A549 (cell line): ENCODE results near the gene SERINC3. TPM values are rescaled to one million over a fixed set of nuclear protein-coding genes. Genes with fewer than 3 reads are reported as not detected.

Source experiments
- ATAC-seq, 2 experiments: fragments of 200-7000 bp in 1 of 2; fragments of >200 bp in 1 of 2; cut with Nextera tagmentation in 1 of 2; cut with Tn5 transposase in 1 of 2; 3 replicates each; pipeline versions ENCODE4 v1.8.0 to v1.9.1; 2018 to 2020; ENCODE audit warnings: mild to moderate bottlenecking in 1 of 2, moderate library complexity in 1 of 2
- CTCF ChIA-PET: fragments of 300-600 bp; sonication (Branson Sonifier 250); formaldehyde crosslinking; extraction: SDS; loops from one replicate; lab custom pipeline; 2021; ENCODE audit warnings: antibody characterized with exemption, inconsistent platforms; lab: Yijun Ruan, JAX
- POLR2A ChIA-PET: fragments of 350-600 bp; formaldehyde crosslinking; extraction: SDS; loops from one replicate; lab custom pipeline; 2021; ENCODE audit warnings: antibody characterized with exemption, inconsistent platforms; lab: Yijun Ruan, JAX
- DNase-seq, 2 experiments: peaks; one replicate each; pipeline versions ENCODE4 v3.0.0 to v3.0.0-alpha.2; 2011 to 2016; ENCODE audit warnings: low read depth in 1 of 2, low spot score in 1 of 2
- FAIRE-seq: peaks from 2 replicates; lab custom pipeline; 2011; peaks lifted over from hg19 to GRCh38; lab: Jason Lieb, UNC
- H3K27ac ChIP-seq, 2 experiments: fragments of >200 bp; sonication (Bioruptor Twin); formaldehyde crosslinking; 3 replicates each; pipeline ENCODE4 v1.5.1; 2016 to 2017
- H3K4me1 ChIP-seq: fragments of >200 bp; sonication (Bioruptor Twin); formaldehyde crosslinking; 3 replicates; pipeline ENCODE4 v1.6.1; 2016
- H3K4me2 ChIP-seq: fragments of >200 bp; sonication (Bioruptor Twin); formaldehyde crosslinking; 3 replicates; pipeline ENCODE4 v1.6.1; 2016
- H3K4me3 ChIP-seq: fragments of >200 bp; sonication (Bioruptor Twin); formaldehyde crosslinking; 3 replicates; pipeline ENCODE4 v1.5.1; 2016
- H3K9me3 ChIP-seq: fragments of >200 bp; sonication (Bioruptor Twin); formaldehyde crosslinking; 3 replicates; pipeline ENCODE4 v1.6.1; 2016
- BHLHE40 ChIP-seq: IDR thresholded peaks from 2 replicates; pipeline ENCODE4 v1.6.1; 2012; ENCODE audit warnings: low read depth, low read length, inconsistent platforms
- CBX8 ChIP-seq: fragments of 200-600 bp; sonication (generic); IDR thresholded peaks from 2 replicates; pipeline ENCODE4 v1.6.1; 2016
- FOXS1 ChIP-seq: fragments of 250-450 bp; sonication (Bioruptor Pico); IDR thresholded peaks from 2 replicates; pipeline ENCODE4 v1.5.0; 2020; ENCODE audit warnings: mild to moderate bottlenecking, moderate library complexity
- GATA3 ChIP-seq: IDR thresholded peaks from 2 replicates; pipeline ENCODE4 v1.6.1; 2012; ENCODE audit warnings: borderline replicate concordance
- HEYL ChIP-seq: fragments of 250-450 bp; sonication (Bioruptor Pico); IDR thresholded peaks from 2 replicates; pipeline ENCODE4 v1.8.0; 2021; ENCODE audit warnings: mild to moderate bottlenecking, moderate library complexity
- JUNB ChIP-seq: fragments of >200 bp; sonication (Bioruptor Twin); formaldehyde crosslinking; IDR thresholded peaks from 2 replicates; pipeline ENCODE4 v1.6.1; 2016
- KDM1A ChIP-seq: fragments of 200-600 bp; sonication (generic); IDR thresholded peaks from 2 replicates; pipeline ENCODE4 v1.6.1; 2016; ENCODE audit warnings: low read depth, mild to moderate bottlenecking
- MAFK ChIP-seq: fragments of 450-650 bp; IDR thresholded peaks from 2 replicates; pipeline ENCODE4 v1.6.1; 2014; ENCODE audit not compliant: partially characterized antibody
- MAZ ChIP-seq: fragments of 150-350 bp; IDR thresholded peaks from 2 replicates; pipeline ENCODE4 v1.6.1; 2014; ENCODE audit warnings: antibody characterized with exemption, low read depth, low read length, borderline replicate concordance
- POLR2A ChIP-seq: IDR thresholded peaks from 2 replicates; pipeline ENCODE4 v1.6.1; 2012; ENCODE audit warnings: mild to moderate bottlenecking, low read length
- RFX5 ChIP-seq: fragments of 450-650 bp; IDR thresholded peaks from 2 replicates; pipeline ENCODE4 v1.7.1; 2014; ENCODE audit warnings: antibody characterized with exemption, mild to moderate bottlenecking, moderate library complexity
- RNF2 ChIP-seq: fragments of 200-600 bp; sonication (generic); IDR thresholded peaks from 2 replicates; pipeline ENCODE4 v1.6.1; 2016; ENCODE audit warnings: low read depth, mild to moderate bottlenecking, antibody characterized with exemption, moderate library complexity, borderline replicate concordance
- SMC3 ChIP-seq: fragments of >200 bp; sonication (Bioruptor Twin); formaldehyde crosslinking; IDR thresholded peaks from 3 replicates; pipeline ENCODE4 v1.6.1; 2018; ENCODE audit warnings: inconsistent platforms
- ZC3H11A ChIP-seq: fragments of 450-650 bp; IDR thresholded peaks from 2 replicates; pipeline ENCODE4 v1.6.1; 2014; ENCODE audit warnings: antibody characterized with exemption, mild to moderate bottlenecking
- ZNF302 ChIP-seq: fragments of 250-450 bp; sonication (Bioruptor Pico); IDR thresholded peaks from 2 replicates; pipeline ENCODE4 v1.9.0; 2021; ENCODE audit warnings: inconsistent platforms, mild to moderate bottlenecking, moderate library complexity
- ZSCAN20 ChIP-seq: fragments of 250-450 bp; sonication (Bioruptor Pico); IDR thresholded peaks from 2 replicates; pipeline ENCODE4 v1.8.0; 2022; ENCODE audit warnings: mild to moderate bottlenecking, moderate library complexity
- WGBS: methylation state at CpG from one replicate; pipeline ENCODE4 v1.1.6; 2017; ENCODE audit errors: missing lambda C conversion rate; 5-methylcytosine and 5-hydroxymethylcytosine counted together
- polyA plus RNA-seq, 4 experiments: library from polyadenylated mRNA; depleted of rRNA in 3 of 4; stranded (reverse); fragments of >200 nt; fragmentation: RNase III in 1 of 4; extraction: RNeasy Plus Mini Kit Qiagen cat#74134 plus additional on column Dnase treatment in 1 of 4; gene quantifications; 2 replicates in 3 of 4; 3 replicates in 1 of 4; pipeline ENCODE4 v1.2.3, GENCODE V29; 2011 to 2017
- TF ChIP-seq, protein P1 (sequence below): fragments of 200-600 bp; sonication (generic); IDR thresholded peaks from 2 replicates; pipeline ENCODE4 v1.6.1; 2016; ENCODE audit warnings: antibody characterized with exemption, mild to moderate bottlenecking, moderate library complexity
- TF ChIP-seq, protein P2 (sequence below): fragments of 450-650 bp; IDR thresholded peaks from 2 replicates; pipeline ENCODE4 v1.6.1; 2014; ENCODE audit warnings: antibody characterized with exemption

The SERINC3 gene
- polyA plus RNA-seq, 2 of the 4 experiments (the other 2 are of a cell fraction) = 62.9 to 159 TPM

DNA sequence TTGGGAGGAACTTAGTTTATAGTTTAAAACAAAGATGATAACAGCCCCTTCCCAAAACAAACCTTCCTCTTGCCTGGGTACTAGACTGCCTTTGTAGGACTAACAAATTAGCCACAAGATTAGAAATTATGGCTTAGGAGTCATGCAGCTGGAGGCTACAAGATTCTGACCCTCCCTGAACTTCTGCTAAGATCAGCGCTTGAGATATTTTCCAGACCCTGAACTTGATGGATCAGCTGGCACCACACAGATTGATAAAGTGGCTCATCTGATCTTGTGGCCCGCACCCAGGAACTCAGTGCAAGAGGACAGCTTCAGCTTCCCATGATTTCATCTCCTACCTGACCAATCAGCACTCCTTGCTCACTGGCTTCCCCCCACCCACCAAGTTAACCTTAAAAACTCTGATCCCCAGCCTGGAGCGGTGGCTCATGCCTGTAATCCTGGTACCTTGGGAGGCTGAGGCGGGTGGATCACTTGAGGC is 5.9 kb upstream of the SERINC3 start:
- H3K4me3 ChIP-seq = no peak overlapping the region
- CTCF ChIA-PET = interaction anchor here (1.1 to 2.0 kb wide), 3 partner anchors 21 to 982 kb away, joined by 3 to 6 read pairs (median 5); no protein-coding TSS in a partner anchor
- TF ChIP-seq, protein P1, sequence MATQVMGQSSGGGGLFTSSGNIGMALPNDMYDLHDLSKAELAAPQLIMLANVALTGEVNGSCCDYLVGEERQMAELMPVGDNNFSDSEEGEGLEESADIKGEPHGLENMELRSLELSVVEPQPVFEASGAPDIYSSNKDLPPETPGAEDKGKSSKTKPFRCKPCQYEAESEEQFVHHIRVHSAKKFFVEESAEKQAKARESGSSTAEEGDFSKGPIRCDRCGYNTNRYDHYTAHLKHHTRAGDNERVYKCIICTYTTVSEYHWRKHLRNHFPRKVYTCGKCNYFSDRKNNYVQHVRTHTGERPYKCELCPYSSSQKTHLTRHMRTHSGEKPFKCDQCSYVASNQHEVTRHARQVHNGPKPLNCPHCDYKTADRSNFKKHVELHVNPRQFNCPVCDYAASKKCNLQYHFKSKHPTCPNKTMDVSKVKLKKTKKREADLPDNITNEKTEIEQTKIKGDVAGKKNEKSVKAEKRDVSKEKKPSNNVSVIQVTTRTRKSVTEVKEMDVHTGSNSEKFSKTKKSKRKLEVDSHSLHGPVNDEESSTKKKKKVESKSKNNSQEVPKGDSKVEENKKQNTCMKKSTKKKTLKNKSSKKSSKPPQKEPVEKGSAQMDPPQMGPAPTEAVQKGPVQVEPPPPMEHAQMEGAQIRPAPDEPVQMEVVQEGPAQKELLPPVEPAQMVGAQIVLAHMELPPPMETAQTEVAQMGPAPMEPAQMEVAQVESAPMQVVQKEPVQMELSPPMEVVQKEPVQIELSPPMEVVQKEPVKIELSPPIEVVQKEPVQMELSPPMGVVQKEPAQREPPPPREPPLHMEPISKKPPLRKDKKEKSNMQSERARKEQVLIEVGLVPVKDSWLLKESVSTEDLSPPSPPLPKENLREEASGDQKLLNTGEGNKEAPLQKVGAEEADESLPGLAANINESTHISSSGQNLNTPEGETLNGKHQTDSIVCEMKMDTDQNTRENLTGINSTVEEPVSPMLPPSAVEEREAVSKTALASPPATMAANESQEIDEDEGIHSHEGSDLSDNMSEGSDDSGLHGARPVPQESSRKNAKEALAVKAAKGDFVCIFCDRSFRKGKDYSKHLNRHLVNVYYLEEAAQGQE = no peak
- no peak for ATAC-seq
- no peak for FAIRE-seq
- H3K27ac ChIP-seq = no peak overlapping the region
- POLR2A ChIA-PET = no interaction called here
- H3K4me2 ChIP-seq = no peak overlapping the region
- peaks cover 18% of the 10 kb centered on the region for H3K4me1 ChIP-seq
- no peak for DNase-seq
- H3K9me3 ChIP-seq = no peaks in the 10 kb centered on the region
- WGBS = 70% methylated on average over 4 of the region's 4 CpGs

DNA sequence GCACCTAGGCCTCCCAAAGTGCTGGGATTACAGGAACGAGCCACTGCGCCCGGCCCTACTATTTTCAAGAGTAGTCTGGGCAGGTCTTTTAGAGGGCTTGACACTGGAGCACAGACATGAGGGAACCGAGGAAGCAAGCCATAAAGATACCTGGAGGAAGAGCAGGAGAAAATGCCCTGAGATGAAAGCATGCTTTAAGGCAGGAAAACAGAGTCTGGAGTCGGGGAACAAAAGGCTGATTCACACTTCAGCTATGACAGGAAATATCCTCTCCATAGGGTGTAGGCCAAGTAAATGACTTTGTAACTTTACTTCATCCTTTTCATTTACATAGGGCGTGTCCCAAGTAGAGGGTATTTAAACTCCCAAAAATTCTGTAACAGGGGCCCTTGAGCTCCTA is 4.3 kb upstream of the SERINC3 start:
- ChIA-PET CTCF (interaction anchor here (0.5 to 1.8 kb wide), 3 partner anchors 12 to 311 kb away, joined by 4 to 5 read pairs (median 5); no protein-coding TSS in a partner anchor), POLR2A (no interaction called here)
- H3K4me1 ChIP-seq = peaks cover 13% of the 10 kb centered on the region
- peak overlapping the region; percentile 36 to 61; a peak in 5 of 6 replicates for H3K27ac ChIP-seq
- H3K4me3 ChIP-seq = no peak overlapping the region
- WGBS = 60% methylated on average over 6 of the region's 6 CpGs
- no peaks in the 10 kb centered on the region for H3K9me3 ChIP-seq
- FAIRE-seq = no peak
- ATAC-seq = no peak
- peak overlapping the region; percentile 29; the same call in 2 of the 3 replicates for H3K4me2 ChIP-seq
- TF ChIP-seq ZNF302 = no peak
- no peak for TF ChIP-seq GATA3
- TF ChIP-seq KDM1A = no peak
- TF ChIP-seq, all 56 proteins: peak for 0
- peak in 1 of 2 experiments; percentile 41 for DNase-seq

DNA sequence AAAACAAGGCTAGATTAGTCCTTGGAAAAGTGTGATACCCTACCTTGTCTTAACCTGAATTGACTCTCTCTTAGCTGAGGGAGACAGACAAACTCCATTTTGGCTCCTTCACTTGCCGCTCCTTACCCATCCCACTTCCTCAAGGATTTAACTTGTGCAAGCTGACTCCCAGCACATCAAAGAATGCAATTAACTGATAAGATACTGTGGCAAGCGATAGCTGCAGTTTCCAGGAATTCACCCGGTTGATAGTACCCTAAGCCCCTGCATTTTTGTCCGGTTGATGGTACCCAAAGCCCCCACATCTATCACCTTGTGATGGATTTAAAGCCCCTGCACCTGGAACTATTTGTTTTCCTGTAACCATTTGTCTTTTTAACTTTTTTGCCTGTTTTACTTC is 1.9 kb upstream of the SERINC3 start:
- H3K4me2 ChIP-seq = no peak overlapping the region
- peaks cover 21% of the 10 kb centered on the region for H3K4me1 ChIP-seq
- no peak overlapping the region for H3K4me3 ChIP-seq
- no peak for TF ChIP-seq JUNB
- no peak for TF ChIP-seq ZC3H11A
- TF ChIP-seq ZSCAN20 (CRISPR knock-in tag) = no peak
- no peak for TF ChIP-seq SMC3
- no peak for TF ChIP-seq HEYL (CRISPR knock-in tag)
- TF ChIP-seq FOXS1 (CRISPR knock-in tag) = no peak
- TF ChIP-seq POLR2A = no peak
- no peak for TF ChIP-seq RNF2
- no peak for ATAC-seq
- ChIA-PET POLR2A (no interaction called here), CTCF (interaction anchor here (0.8 to 2.1 kb wide), 6 partner anchors 33 to 307 kb away, joined by 3 to 7 read pairs (median 4); no protein-coding TSS in a partner anchor)
- no peak for DNase-seq
- FAIRE-seq = no peak
- H3K9me3 ChIP-seq = no peaks in the 10 kb centered on the region
- WGBS = 62% methylated on average over 4 of the region's 4 CpGs
- H3K27ac ChIP-seq = no peak overlapping the region; a peak in 1 of 6 replicates

DNA sequence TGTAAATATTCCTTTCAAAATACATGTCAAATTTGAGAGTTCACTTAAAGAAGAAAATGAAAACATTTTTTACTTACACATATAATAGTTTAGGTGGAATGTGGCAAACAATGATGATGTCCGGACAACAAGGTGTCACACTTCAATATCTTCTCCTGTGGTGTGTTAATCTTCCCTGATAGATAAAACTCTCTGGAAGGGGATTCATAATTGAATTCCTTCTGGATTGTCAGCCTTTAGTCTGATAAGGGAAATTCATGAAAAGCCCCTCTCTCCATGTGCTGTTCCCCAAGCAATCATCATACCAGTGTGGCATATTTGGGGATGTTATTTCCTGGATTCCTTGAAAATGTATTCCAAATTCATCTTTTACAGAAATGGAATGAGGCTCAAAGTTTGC is 971 bp upstream of the SERINC3 start:
- TF ChIP-seq, protein P2, sequence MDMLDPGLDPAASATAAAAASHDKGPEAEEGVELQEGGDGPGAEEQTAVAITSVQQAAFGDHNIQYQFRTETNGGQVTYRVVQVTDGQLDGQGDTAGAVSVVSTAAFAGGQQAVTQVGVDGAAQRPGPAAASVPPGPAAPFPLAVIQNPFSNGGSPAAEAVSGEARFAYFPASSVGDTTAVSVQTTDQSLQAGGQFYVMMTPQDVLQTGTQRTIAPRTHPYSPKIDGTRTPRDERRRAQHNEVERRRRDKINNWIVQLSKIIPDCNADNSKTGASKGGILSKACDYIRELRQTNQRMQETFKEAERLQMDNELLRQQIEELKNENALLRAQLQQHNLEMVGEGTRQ = no peak
- no peak for TF ChIP-seq MAFK
- no peak for TF ChIP-seq BHLHE40
- TF ChIP-seq RFX5 = no peak
- TF ChIP-seq POLR2A = no peak
- no peak for TF ChIP-seq CBX8
- no peak for TF ChIP-seq JUNB
- TF ChIP-seq MAZ = no peak
- TF ChIP-seq ZC3H11A = no peak
- TF ChIP-seq, all 56 proteins: peak for 0
- no peak for ATAC-seq
- peaks cover 21% of the 10 kb centered on the region for H3K4me1 ChIP-seq
- H3K9me3 ChIP-seq = no peaks in the 10 kb centered on the region
- peak overlapping the region; percentile 97 for H3K4me2 ChIP-seq
- no peak overlapping the region for H3K4me3 ChIP-seq
- H3K27ac ChIP-seq = no peak overlapping the region; a peak in 2 of 6 replicates
- no peak for DNase-seq
- WGBS = 90% methylated on average over 1 of the region's 1 CpG
- FAIRE-seq = no peak
- ChIA-PET CTCF (interaction anchor here (0.7 to 3.3 kb wide), 9 partner anchors 11 to 306 kb away, joined by 3 to 19 read pairs (median 5); no protein-coding TSS in a partner anchor), POLR2A (interaction anchor here (1.4 to 2.4 kb wide), 4 partner anchors 8 to 47 kb away, joined by 3 to 10 read pairs (median 6); partner anchors contain the start of gene TTPAL)
